Keratinocyte (primary cell): Measurements from ENCODE around the gene TM2D1. TPM values are rescaled to one million over a fixed set of nuclear protein-coding genes. Genes with fewer than 3 reads are reported as not detected.
A peak's percentile ranks its signal among the peaks of the same experiment; 100 is the strongest.

Experiments used
- DNase-seq: peaks from one replicate; pipeline ENCODE4 v3.0.0-alpha.2; 2011; ENCODE audit warnings: low read depth, missing footprints, low spot score
- FAIRE-seq: peaks from 2 replicates; lab custom pipeline; 2011; peaks lifted over from hg19 to GRCh38; lab: Jason Lieb, UNC
- H2AFZ ChIP-seq: 2 replicates; pipeline ENCODE4 v1.6.0; 2012; ENCODE audit warnings: low read length, control low read depth, inconsistent platforms; ENCODE audit not compliant: control insufficient read depth
- H3K27ac ChIP-seq: 2 replicates; pipeline ENCODE4 v1.5.1; 2011; ENCODE audit warnings: low read length; ENCODE audit not compliant: control insufficient read depth, insufficient read depth
- H3K27me3 ChIP-seq: 3 replicates; pipeline ENCODE4 v1.6.0; 2011; ENCODE audit warnings: low read length; ENCODE audit not compliant: control insufficient read depth, insufficient read depth; ENCODE audit errors: extremely low read depth
- H3K36me3 ChIP-seq, 2 experiments: 2 replicates in 1 of 2; 3 replicates in 1 of 2; pipeline ENCODE4 v1.5.1; 2011; ENCODE audit warnings: low read length in 2 of 2, mild to moderate bottlenecking in 1 of 2; ENCODE audit not compliant: control insufficient read depth in 2 of 2, insufficient read depth in 2 of 2; ENCODE audit errors: extremely low read depth in 1 of 2
- H3K4me1 ChIP-seq: 3 replicates; pipeline ENCODE4 v1.5.1; 2011; ENCODE audit warnings: low read length; ENCODE audit not compliant: control insufficient read depth, insufficient read depth; ENCODE audit errors: extremely low read depth
- H3K4me2 ChIP-seq: 3 replicates; pipeline ENCODE4 v1.6.0; 2011; ENCODE audit warnings: low read depth, low read length; ENCODE audit not compliant: control insufficient read depth, insufficient read depth; ENCODE audit errors: extremely low read depth
- H3K4me3 ChIP-seq, 3 experiments: fragments of 200-600 bp in 1 of 3; sonication (generic) in 1 of 3; 2 replicates in 2 of 3; 3 replicates in 1 of 3; pipeline ENCODE4 v1.5.1; 2011 to 2016; ENCODE audit warnings: low read length in 3 of 3, mild to moderate bottlenecking in 3 of 3, control low read depth in 2 of 3, inconsistent platforms in 1 of 3, low read depth in 1 of 3, mixed read lengths in 1 of 3, mixed run types in 1 of 3, moderate library complexity in 1 of 3; ENCODE audit not compliant: control insufficient read depth in 2 of 3, insufficient read depth in 2 of 3; ENCODE audit errors: extremely low read depth in 1 of 3
- H3K79me2 ChIP-seq: 2 replicates; pipeline ENCODE4 v1.6.0; 2012; ENCODE audit warnings: low read length; ENCODE audit not compliant: control insufficient read depth, insufficient read depth
- H3K9ac ChIP-seq: 3 replicates; pipeline ENCODE4 v1.6.0; 2011; ENCODE audit warnings: low read length; ENCODE audit not compliant: control insufficient read depth, insufficient read depth; ENCODE audit errors: extremely low read depth
- H3K9me1 ChIP-seq: 3 replicates; pipeline ENCODE4 v1.6.0; 2011; ENCODE audit warnings: low read length; ENCODE audit not compliant: control insufficient read depth, insufficient read depth; ENCODE audit errors: extremely low read depth
- H3K9me3 ChIP-seq: 2 replicates; pipeline ENCODE4 v1.5.1; 2012; ENCODE audit warnings: low read depth, low read length; ENCODE audit not compliant: control insufficient read depth
- H4K20me1 ChIP-seq: 3 replicates; pipeline ENCODE4 v1.6.0; 2011; ENCODE audit warnings: low read length; ENCODE audit not compliant: control insufficient read depth, insufficient read depth; ENCODE audit errors: extremely low read depth
- EZH2 ChIP-seq: IDR thresholded peaks from one replicate; pipeline ENCODE4 v1.6.1; 2012; ENCODE audit warnings: inconsistent platforms, mild to moderate bottlenecking, low read length, moderate library complexity
- dilution Hi-C: fragments of 300-500 bp; cut with MboI; formaldehyde crosslinking; loops from one replicate; pipeline ENCODE4 v1.7.0; 2020; ENCODE audit warnings: low sequenced_read_pairs; ENCODE audit not compliant: extremely low pct_ligation_motif_present
- polyA plus RNA-seq, 5 experiments: library from polyadenylated mRNA; depleted of rRNA in 3 of 5; stranded (reverse) in 3 of 5; stranded (forward) in 1 of 5; unstranded in 1 of 5; fragments of >200 nt; gene quantifications; 1 replicate in 1 of 5; 2 replicates in 3 of 5; 3 replicates in 1 of 5; pipeline versions ENCODE4 v1.2.1 to v1.2.3, GENCODE V29; 2011 to 2012; ENCODE audit warnings: missing spikeins in 2 of 5, low read depth in 1 of 5, low replicate concordance in 1 of 5
- TF ChIP-seq, protein P1 (sequence below), 3 experiments: IDR thresholded peaks in 1 of 3; conservative IDR thresholded peaks in 1 of 3; optimal IDR thresholded peaks in 1 of 3; 2 replicates in 2 of 3; 3 replicates in 1 of 3; pipeline versions ENCODE3 to v1.5.1; 2011; ENCODE audit warnings: low read length in 3 of 3, mild to moderate bottlenecking in 3 of 3, moderate library complexity in 2 of 3, control low read depth in 1 of 3, inconsistent platforms in 1 of 3; ENCODE audit not compliant: insufficient read depth in 2 of 3; ENCODE audit errors: extremely low read depth in 1 of 3

TM2D1 gene
- polyA plus RNA-seq, 1 donor (not counting 4 experiments of a cell fraction or from before 2014, with no cell fraction given), result 70.2 TPM

DNA sequence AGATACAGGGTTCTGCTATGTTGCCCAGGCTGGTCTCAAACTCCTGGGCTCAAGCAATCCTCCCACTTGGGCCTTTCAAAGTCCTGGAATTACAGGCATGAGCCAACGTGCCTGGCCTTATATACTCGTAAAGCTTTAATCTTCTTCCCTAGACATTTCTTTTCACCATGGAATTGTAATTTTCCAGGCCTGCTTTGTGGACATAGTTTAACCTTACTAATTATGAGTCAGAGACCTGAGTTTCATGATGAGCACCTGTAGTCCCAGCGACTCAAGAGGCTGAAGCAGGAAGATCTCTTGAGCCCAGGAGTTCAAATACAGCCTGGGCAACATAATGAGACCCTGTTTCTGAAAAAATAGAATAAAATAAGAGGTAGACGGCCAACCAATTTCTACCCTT, 29.6 kb upstream of the TM2D1 start:
- no peak for TF ChIP-seq EZH2
- TF ChIP-seq, protein P1, sequence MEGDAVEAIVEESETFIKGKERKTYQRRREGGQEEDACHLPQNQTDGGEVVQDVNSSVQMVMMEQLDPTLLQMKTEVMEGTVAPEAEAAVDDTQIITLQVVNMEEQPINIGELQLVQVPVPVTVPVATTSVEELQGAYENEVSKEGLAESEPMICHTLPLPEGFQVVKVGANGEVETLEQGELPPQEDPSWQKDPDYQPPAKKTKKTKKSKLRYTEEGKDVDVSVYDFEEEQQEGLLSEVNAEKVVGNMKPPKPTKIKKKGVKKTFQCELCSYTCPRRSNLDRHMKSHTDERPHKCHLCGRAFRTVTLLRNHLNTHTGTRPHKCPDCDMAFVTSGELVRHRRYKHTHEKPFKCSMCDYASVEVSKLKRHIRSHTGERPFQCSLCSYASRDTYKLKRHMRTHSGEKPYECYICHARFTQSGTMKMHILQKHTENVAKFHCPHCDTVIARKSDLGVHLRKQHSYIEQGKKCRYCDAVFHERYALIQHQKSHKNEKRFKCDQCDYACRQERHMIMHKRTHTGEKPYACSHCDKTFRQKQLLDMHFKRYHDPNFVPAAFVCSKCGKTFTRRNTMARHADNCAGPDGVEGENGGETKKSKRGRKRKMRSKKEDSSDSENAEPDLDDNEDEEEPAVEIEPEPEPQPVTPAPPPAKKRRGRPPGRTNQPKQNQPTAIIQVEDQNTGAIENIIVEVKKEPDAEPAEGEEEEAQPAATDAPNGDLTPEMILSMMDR (optimal IDR thresholded peaks at IDR 0.05 in 1 of 3, IDR thresholded peaks at IDR 0.05 in 1 of 3, conservative IDR thresholded peaks at IDR 0.05 in 1 of 3; ENCODE audit: extremely low read depth in 1 of 3, insufficient read depth in 2 of 3, low read length in 3 of 3), result no peak
- H3K79me2 ChIP-seq, result peaks cover 84% of the 10 kb centered on the region
- FAIRE-seq (peak; percentile 86), DNase-seq (peak; percentile 71)
- no peaks in the 10 kb centered on the region for H3K9me3 ChIP-seq
- H4K20me1 ChIP-seq, result no peaks in the 10 kb centered on the region
- H3K9me1 ChIP-seq, result no peaks in the 10 kb centered on the region
- dilution Hi-C loops, result no loop called here
- H2AFZ ChIP-seq, result no peak overlapping the region
- H3K27me3 ChIP-seq, result no peaks in the 10 kb centered on the region
- H3K36me3 ChIP-seq, result peaks cover 0 to 6% of the 10 kb centered on the region in 2 experiments
- H3K4me2 ChIP-seq, result no peak overlapping the region
- H3K4me3 ChIP-seq, result no peak overlapping the region
- peak overlapping the region; percentile 42 for H3K27ac ChIP-seq
- peaks cover 14% of the 10 kb centered on the region for H3K4me1 ChIP-seq
- peak overlapping the region; percentile 4 for H3K9ac ChIP-seq

- no peak for FAIRE-seq
- dilution Hi-C loops, result no loop called here
Measured at GRCh38 chr1:61753998-61754508, 29.1 kb upstream of the TM2D1 start.

More at GRCh38 chr1:61753998-61754508, 29.1 kb upstream of the TM2D1 start:
- Histone ChIP-seq H3K9ac (peak overlapping the region; percentile 4), H3K27me3 (no peaks in the 10 kb centered on the region), H2AFZ (no peak overlapping the region), H3K9me1 (no peaks in the 10 kb centered on the region), H3K79me2 (peaks cover 84% of the 10 kb centered on the region), H3K9me3 (no peaks in the 10 kb centered on the region), H4K20me1 (no peaks in the 10 kb centered on the region), H3K27ac (peak overlapping the region; percentile 33), H3K4me2 (peak overlapping the region; percentile 22), H3K36me3 (peaks cover 0 to 6% of the 10 kb centered on the region in 2 experiments), H3K4me1 (peaks cover 14% of the 10 kb centered on the region), H3K4me3 (no peak overlapping the region)
- TF ChIP-seq, protein P1 (optimal IDR thresholded peaks at IDR 0.05 in 1 of 3, IDR thresholded peaks at IDR 0.05 in 1 of 3, conservative IDR thresholded peaks at IDR 0.05 in 1 of 3; ENCODE audit: extremely low read depth in 1 of 3, insufficient read depth in 2 of 3, low read length in 3 of 3), result no peak
- no peak for TF ChIP-seq EZH2
- DNase-seq, result no peak
